ENCODE results near the gene MOGAT1.
"Not testable (repeated sequence)": the region's sequence is repeated elsewhere in the genome, so short reads cannot be mapped to it uniquely, and the experiment has no call there.

Gene MOGAT1

GRCh38 chr2:222672068-222672401, 577 bp downstream of the MOGAT1 start:
- DNase-seq, result no peak

- no peak for DNase-seq
Observed at GRCh38 chr2:222673273-222673672, 1.8 kb downstream of the MOGAT1 start.

DNA sequence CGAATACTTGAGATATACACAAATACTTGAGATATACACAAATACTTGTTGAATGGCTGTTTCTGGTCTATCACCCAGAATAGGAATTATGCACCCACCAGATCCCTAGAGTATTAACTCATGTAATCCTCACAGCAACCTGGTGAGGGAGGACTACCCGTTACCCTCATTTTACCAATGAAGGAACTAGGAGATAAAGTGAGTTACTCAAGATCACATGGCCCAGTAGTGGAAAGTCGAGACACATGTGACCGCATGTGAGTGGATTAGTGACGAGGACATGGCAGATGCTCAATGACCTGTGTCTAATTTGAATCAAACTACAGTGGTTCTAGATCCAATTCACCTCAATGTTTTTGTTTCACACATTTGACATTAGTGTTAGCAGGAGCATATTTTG, 2.4 kb downstream of the MOGAT1 start:
- DNase-seq, result no peak

- no peak for DNase-seq
Observed at GRCh38 chr2:222677981-222678380, 6.5 kb downstream of the MOGAT1 start.

DNA sequence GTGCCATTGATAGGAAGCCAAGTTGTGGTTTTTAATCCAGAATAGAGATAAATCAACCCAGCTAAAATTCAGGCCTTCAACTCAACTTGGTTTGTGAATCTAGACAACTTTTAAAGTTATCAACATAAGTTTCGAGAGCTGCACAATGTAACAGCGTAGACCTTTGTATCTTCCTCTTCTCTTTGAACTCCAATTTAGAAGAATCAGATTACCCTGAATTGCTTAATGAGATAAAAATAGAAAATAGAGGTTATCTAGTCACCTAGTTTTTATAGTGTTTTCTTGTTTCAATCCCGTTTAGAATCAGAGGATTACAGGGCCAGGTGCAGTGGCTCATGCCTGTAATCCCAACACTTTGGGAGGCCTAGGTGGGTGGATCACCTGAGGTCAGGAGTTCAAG, 12.3 kb downstream of the MOGAT1 start:
- no peak for DNase-seq

- no peak for DNase-seq
Observed at GRCh38 chr2:222686086-222686750, 14.8 kb downstream of the MOGAT1 start.

DNA sequence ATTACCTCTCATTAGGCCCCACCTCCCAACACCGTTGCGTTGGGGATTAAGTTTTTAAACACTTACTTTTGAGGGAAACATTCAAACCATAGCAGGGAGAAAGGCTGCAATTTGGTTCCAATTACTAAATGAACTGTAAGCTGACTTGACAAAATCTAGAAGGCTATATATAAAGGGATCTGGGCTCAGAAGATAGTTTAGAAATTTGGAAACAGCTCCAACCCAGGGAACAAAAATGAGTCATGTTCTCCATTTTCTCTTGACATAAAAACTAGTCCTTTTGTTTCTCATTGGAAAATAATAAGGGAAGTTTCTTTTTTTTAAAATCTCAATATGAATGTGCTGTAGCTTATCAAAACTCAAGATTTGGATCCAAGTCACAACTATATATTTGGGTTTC, 17.5 kb downstream of the MOGAT1 start:
- DNase-seq, result no peak

- no peak for DNase-seq
Observed at GRCh38 chr2:222689322-222689721, 17.9 kb downstream of the MOGAT1 start.

DNA sequence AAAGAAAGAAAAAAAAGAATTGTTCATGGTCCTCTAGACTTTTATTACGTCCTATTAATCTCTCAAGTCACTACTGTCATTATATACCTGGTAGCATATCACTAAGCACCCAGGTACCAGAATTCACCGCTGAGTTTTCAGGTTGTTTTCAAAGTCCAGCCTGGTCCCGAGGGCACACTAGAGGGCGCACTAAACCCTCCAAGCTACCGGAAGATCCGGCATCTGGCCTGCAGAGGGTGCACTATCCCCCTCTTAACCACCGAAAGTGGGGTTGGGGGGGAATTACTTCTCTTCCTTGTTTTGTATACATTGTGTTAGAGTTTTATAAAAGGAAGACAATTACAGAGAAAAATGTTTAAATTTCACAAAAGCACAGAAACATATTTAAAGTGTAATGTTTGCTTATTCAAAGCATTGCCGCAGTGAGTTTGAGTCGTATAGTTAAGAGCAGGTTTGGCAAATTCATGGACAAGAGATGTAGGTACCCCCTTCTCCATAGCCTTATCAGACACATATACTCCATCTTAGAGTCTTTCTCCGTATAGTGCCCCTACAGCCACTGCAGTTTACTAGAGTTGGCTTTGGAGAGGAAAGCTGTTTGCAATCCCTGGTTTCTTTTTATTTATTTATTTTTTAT, 19.2 kb downstream of the MOGAT1 start:
- peak; percentile 64 for DNase-seq

GRCh38 chr2:222693413-222693812, 22.0 kb downstream of the MOGAT1 start:
- DNase-seq, result not testable (repeated sequence)

GRCh38 chr2:222693837-222694236, 22.4 kb downstream of the MOGAT1 start:
- DNase-seq, result peak; percentile 3

GRCh38 chr2:222698276-222698675, 26.8 kb downstream of the MOGAT1 start:
- DNase-seq, result no peak

DNA sequence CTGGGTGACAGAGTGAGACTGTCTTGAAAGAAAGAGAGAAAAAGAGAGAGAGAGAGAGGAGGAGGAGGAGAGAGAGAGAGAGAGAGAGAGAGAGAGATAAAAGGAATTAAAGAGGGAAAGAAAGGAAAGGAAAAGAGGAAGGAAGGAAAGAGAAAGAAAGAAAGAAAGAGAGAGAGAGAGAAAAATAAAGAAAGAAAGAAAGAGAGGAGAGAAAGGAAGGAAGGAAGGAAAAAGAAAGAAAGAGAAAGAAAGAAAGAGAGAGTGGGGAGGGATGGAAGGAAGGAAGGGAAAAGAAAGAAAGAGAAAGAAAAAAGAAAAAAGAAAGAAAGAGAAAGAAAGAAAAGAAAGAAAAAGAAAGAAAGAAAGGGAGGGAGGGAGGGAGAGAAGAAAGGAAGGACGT, 29.8 kb downstream of the MOGAT1 start:
- no peak for DNase-seq

DNA sequence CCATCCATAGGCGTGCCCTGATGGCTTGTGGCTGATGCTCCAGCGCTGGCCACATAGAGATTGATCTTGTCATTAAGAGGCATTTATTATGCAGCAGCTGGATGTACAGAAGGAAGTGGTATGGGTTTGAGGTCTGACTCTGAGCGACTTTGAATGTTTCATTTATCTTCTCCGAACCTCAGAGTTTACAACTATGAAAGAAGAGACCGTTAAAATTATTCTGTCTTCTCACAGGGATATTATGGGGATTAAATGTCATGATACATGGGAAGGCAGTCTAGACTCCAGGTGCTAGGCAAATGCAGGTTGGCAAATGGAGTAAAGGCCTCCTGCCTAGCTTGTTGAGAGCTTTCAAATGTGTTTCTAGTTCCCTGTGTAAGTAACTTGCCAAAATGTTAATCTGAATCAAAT, 30.3 kb downstream of the MOGAT1 start:
- DNase-seq, result no peak

DNA sequence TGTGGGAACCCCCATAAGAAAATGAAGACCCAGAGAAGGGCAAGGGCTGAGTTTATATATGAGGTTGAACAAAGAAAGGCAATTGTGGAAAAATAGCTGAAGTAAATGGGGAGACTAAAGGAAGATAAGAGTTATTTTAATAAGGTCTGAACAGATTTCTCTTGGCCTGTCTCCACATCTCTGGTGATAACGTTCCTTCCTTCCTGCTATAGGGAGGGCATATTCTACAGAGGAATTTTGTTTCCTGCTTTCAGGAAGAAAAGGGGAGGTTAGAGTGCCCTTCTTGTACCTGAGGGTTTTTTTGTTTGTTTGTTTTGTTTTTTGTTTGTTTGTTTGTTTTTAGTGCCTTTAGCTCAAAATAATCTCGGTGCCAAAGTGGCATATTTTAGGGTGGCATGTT, 31.6 kb downstream of the MOGAT1 start:
- no peak for DNase-seq

DNA sequence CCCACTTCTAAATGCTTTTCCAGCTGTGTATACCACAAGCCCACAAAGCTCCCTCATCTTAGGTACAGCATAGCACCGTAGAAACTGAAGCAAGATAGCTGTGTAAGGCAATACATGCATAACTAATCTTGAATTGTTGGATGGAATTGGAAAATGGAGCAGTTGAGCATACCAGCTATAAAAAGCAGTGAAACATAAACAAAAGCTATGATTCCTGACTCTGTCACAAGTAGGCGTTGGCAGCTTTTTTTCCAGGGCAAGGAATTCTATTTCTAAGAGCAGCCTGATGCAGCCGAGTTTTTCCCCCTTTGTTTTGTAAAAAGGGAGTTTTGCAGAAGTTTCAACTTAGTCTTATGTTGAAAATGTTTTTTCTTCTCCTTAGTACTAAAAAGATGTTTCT, 32.4 kb downstream of the MOGAT1 start:
- DNase-seq, result no peak

GRCh38 chr2:222706616-222707015, 35.2 kb downstream of the MOGAT1 start:
- DNase-seq, result no peak

DNA sequence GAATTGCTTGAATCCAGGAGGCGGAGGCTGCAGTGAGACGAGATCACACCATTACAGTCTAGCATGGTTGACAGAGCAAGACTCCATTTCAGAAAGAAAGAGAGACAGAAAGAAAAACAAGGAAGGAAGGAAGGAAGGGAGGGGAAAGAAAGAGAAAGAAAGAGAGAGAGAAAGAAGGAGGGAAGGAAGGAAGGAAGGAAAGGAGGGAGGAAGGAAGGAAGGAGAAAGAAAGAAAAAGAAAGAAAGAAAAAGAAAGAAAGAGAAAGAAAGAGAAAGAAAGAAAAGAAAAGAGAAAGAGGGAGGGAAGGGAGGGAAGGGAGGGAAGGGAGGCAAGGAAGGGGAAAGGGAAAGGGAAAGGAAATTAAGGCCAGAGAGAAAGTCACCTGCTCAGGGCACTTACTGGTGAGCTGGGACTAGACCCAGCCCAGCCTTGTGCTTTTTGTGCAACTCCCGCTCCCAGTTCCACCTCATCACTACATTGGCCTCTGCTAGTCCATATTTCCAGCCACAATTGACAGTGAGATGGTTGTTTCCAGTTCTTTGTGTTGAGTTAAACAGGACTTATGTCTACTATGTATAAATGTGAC, 35.7 kb downstream of the MOGAT1 start:
- no peak for DNase-seq

- DNase-seq, result peak; percentile 12
Observed at GRCh38 chr2:222707689-222708273, 36.3 kb downstream of the MOGAT1 start.

DNA sequence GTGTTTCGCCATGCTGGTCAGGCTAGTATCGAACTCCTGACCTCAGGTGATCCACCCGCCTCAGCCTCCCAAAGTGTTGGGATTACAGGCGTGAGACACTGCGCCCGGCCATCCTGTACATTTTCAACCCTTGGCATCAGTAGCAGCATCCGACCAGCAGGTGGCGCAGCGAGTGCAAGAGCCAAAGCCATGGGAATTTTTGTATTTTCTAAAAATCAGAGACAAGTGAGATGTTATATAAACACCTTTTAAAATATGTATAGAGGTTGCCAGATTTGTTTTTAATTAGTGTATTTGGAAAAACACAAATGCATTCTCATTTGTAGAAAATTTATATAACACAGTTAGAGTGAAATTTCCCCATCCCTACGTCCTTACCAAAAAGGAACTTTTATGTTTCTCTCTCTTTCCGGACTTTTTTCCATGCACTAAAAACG, 36.8 kb downstream of the MOGAT1 start:
- DNase-seq, result peak; percentile 32

GRCh38 chr2:222709191-222709891, 37.9 kb downstream of the MOGAT1 start:
- peak; percentile 48 for DNase-seq

GRCh38 chr2:222710736-222711135, 39.3 kb downstream of the MOGAT1 start:
- DNase-seq, result no peak

GRCh38 chr2:222711315-222711940, 40.0 kb downstream of the MOGAT1 start:
- no peak for DNase-seq
